GM12878 (cell line): ENCODE measurements around the gene SETD2. TPM values are rescaled to one million over a fixed set of nuclear protein-coding genes. Genes with fewer than 3 reads are reported as not detected.

Source experiments
- ATAC-seq: fragments of 200-7000 bp; cut with Tn5 transposase; 3 replicates; pipeline ENCODE4 v1.9.1; 2020; ENCODE audit warnings: mild to moderate bottlenecking, moderate library complexity
- BruUV-seq: library from RNA; stranded (reverse); fragments of 400-500 nt; replicated peaks from 2 replicates; lab custom pipeline; 2021; lab: Mats Ljungman, UMichigan
- CTCF ChIA-PET: fragments of 300-600 bp; sonication (Branson Sonifier 250); formaldehyde crosslinking; extraction: SDS; loops from one replicate; lab custom pipeline; 2021; ENCODE audit warnings: inconsistent platforms; lab: Yijun Ruan, JAX
- POLR2A ChIA-PET: fragments of 350-600 bp; formaldehyde crosslinking; extraction: SDS; loops from one replicate; lab custom pipeline; 2021; ENCODE audit warnings: inconsistent platforms; lab: Charles Lee
- RAD21 ChIA-PET: fragments of 300-600 bp; sonication (Branson Sonifier 250); formaldehyde crosslinking; loops from one replicate; lab custom pipeline; 2023; ENCODE audit warnings: antibody characterized with exemption; ENCODE audit not compliant: unreplicated experiment; lab: Charles Lee
- SMC1A ChIA-PET: fragments of 300-600 bp; sonication (Branson Sonifier 250); formaldehyde crosslinking; loops from one replicate; lab custom pipeline; 2023; ENCODE audit not compliant: unreplicated experiment, uncharacterized antibody; lab: Charles Lee
- DNase-seq: peaks from one replicate; pipeline ENCODE4 v3.0.0-alpha.2; 2011; ENCODE audit warnings: low read depth, low spot score
- FAIRE-seq: peaks from 3 replicates; lab custom pipeline; 2011; peaks lifted over from hg19 to GRCh38; lab: Jason Lieb, UNC
- H2AFZ ChIP-seq: 2 replicates; pipeline ENCODE4 v1.6.0; 2011; ENCODE audit warnings: low read depth, low read length, control low read depth; ENCODE audit not compliant: control insufficient read depth
- H3K27ac ChIP-seq: 2 replicates; pipeline ENCODE4 v1.5.1; 2011; ENCODE audit warnings: control low read depth; ENCODE audit not compliant: control insufficient read depth, insufficient read depth
- H3K27me3 ChIP-seq, 2 experiments: replicated peaks in 1 of 2; 2 replicates each; pipeline versions ENCODE4 v1.6.0 to v1.6.1; 2011; ENCODE audit warnings: low read length in 1 of 2; ENCODE audit not compliant: control insufficient read depth in 2 of 2, insufficient read depth in 2 of 2
- H3K36me3 ChIP-seq, 2 experiments: 2 replicates each; pipeline ENCODE4 v1.5.1; 2011; ENCODE audit warnings: low read length in 1 of 2; ENCODE audit not compliant: control insufficient read depth in 2 of 2, insufficient read depth in 2 of 2
- H3K4me1 ChIP-seq: 2 replicates; pipeline ENCODE4 v1.6.1; 2011; ENCODE audit warnings: mild to moderate bottlenecking, low read length, moderate library complexity, mixed read lengths; ENCODE audit not compliant: control insufficient read depth, insufficient read depth
- H3K4me2 ChIP-seq: 2 replicates; pipeline ENCODE4 v1.6.0; 2011; ENCODE audit warnings: control low read depth; ENCODE audit not compliant: control insufficient read depth, insufficient read depth
- H3K4me3 ChIP-seq: fragments of 200-600 bp; sonication (generic); 2 replicates; pipeline ENCODE4 v1.5.1; 2016
- H3K79me2 ChIP-seq: 2 replicates; pipeline ENCODE4 v1.6.0; 2011; ENCODE audit warnings: low read length; ENCODE audit not compliant: control insufficient read depth, insufficient read depth
- H3K9ac ChIP-seq: 2 replicates; pipeline ENCODE4 v1.8.0; 2011; ENCODE audit warnings: low read length, control low read depth, mixed read lengths; ENCODE audit not compliant: control insufficient read depth, insufficient read depth
- H3K9me3 ChIP-seq: replicated peaks from 3 replicates; pipeline ENCODE4 v1.5.1; 2011; ENCODE audit warnings: mild to moderate bottlenecking, low read length; ENCODE audit not compliant: control insufficient read depth, insufficient read depth
- H4K20me1 ChIP-seq: 2 replicates; pipeline ENCODE4 v1.6.0; 2011; ENCODE audit not compliant: control insufficient read depth, insufficient read depth
- NFIC ChIP-seq: IDR thresholded peaks from 2 replicates; pipeline ENCODE4 v1.6.1; 2012; ENCODE audit warnings: low read depth, mild to moderate bottlenecking, inconsistent platforms, low read length, moderate library complexity
- POLR2A ChIP-seq: IDR thresholded peaks from 2 replicates; pipeline ENCODE4 v1.6.1; 2011; ENCODE audit warnings: low read depth, mild to moderate bottlenecking, low read length
- POLR2AphosphoS5 ChIP-seq: IDR thresholded peaks from 2 replicates; pipeline ENCODE4 v1.6.1; 2011; ENCODE audit warnings: mild to moderate bottlenecking, low read length, inconsistent platforms
- SP1 ChIP-seq: IDR thresholded peaks from one replicate; pipeline ENCODE4 v1.6.1; 2011; ENCODE audit warnings: low read depth, low read length
- WGBS: methylation state at CpG from one replicate; pipeline ENCODE4 v1.1.6; 2016; ENCODE audit warnings: low lambda C conversion rate; ENCODE audit not compliant: insufficient replicate concordance, insufficient coverage; ENCODE audit errors: missing lambda C conversion rate; 5-methylcytosine and 5-hydroxymethylcytosine counted together
- in situ Hi-C: fragments of 300-500 bp; cut with MboI; formaldehyde crosslinking; loops from 9 replicates; pipeline ENCODE4 v1.14.3; 2018; ENCODE audit warnings: mixed read lengths
- intact Hi-C: fragments of 100-400 bp; cut with micrococcal nuclease; formaldehyde crosslinking; loops from one replicate; pipeline ENCODE4 v1.14.2; 2022; ENCODE audit not compliant: unreplicated experiment
- polyA plus RNA-seq, 11 experiments: library from polyadenylated mRNA; depleted of rRNA in 4 of 11; unstranded in 6 of 11; stranded (reverse) in 5 of 11; fragments of >200 nt; fragmentation: Nextera tagmentation in 4 of 11; fragmentation: Illumina TruSeq in 1 of 11; extraction: Ambion mirVana in 4 of 11; extraction: Trizol in 1 of 11; gene quantifications; 1 replicate in 1 of 11; 2 replicates in 10 of 11; pipeline versions ENCODE4 v1.2.1 to v1.2.3, GENCODE V29; 2011 to 2016; ENCODE audit warnings: inconsistent platforms in 2 of 11, missing spikeins in 2 of 11, low read depth in 1 of 11
- total RNA-seq, 4 experiments: library from RNA; depleted of rRNA in 3 of 4; stranded (reverse); fragments of >200 nt in 3 of 4; fragmentation: Illumina TruSeq in 1 of 4; extraction: Trizol in 1 of 4; gene quantifications; 2 replicates each; pipeline versions ENCODE4 v1.2.1 to v1.2.3, GENCODE V29; 2013 to 2021

SETD2 gene
- total and polyA plus RNA-seq, 10 of the 15 experiments (the other 5 are each of a cell fraction or from before 2014, with no cell fraction given) = 8.4 to 44.9 (median 24.5) TPM

DNA sequence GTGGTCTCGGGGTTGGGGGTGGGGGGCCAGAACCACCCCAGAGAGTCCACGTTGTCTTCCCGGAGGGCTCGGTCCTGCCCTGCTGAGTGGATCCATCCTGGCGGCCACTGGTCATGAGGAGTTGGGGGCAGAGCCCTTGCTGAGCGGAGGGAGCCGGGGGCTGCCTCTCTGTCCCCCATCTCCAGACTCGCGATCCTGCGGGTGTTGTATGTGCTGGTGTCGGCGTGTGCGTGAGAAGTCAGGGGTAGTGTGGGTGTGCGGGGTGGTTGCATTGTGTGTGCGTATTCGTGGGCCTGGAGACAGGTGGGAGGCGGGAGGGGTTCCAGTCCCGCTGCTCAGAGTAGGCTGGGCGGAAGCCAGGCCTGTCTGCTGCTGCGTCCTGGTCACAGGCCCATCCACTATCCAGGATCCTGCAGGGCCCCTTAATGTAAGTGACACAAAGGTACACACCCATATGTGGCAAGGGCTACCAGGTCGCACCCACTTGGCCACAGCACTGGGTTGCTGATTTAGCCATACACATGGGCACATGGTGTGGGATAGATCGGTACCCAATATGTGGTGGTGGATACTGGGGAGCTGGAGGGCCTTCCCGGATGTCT, 153.7 kb downstream of the SETD2 start:
- no peaks in the 10 kb centered on the region for H3K9me3 ChIP-seq
- intact Hi-C loops (loop anchor here (10.0 kb wide), 1 partner anchor 305 kb away; the partner anchor contains the start of gene TMIE), in situ Hi-C loops (no loop called here)
- H3K4me3 ChIP-seq = peak overlapping the region; percentile 36; the same call in 1 of the 2 replicates
- 0 out of 2 replicates have a peak, but pooled peaks have one; percentile 5 for TF ChIP-seq POLR2A
- TF ChIP-seq POLR2AphosphoS5 = peak; percentile 38; the same call in 1 of the 2 replicates
- no peak for TF ChIP-seq SP1
- no peak for TF ChIP-seq NFIC
- RAD21 ChIA-PET = interaction anchor here (1.4 kb wide), 1 partner anchor 85 kb away, joined by 3 read pairs; no protein-coding TSS in a partner anchor
- no peaks in the 10 kb centered on the region for H3K79me2 ChIP-seq
- ATAC-seq (no peak), DNase-seq (no peak), FAIRE-seq (no peak)
- H3K36me3 ChIP-seq = peaks cover 11 to 27% of the 10 kb centered on the region in 2 experiments; a peak in 3 of 4 replicates
- no peak overlapping the region; the same call in 1 of the 2 replicates for H3K4me2 ChIP-seq
- POLR2A ChIA-PET = no interaction called here
- H3K27ac ChIP-seq = peak overlapping the region; percentile 66
- no peaks in the 10 kb centered on the region for H3K27me3 ChIP-seq
- no TSS peak for BruUV-seq
- no peaks in the 10 kb centered on the region for H4K20me1 ChIP-seq
- 88% methylated on average over 23 of the region's 23 CpGs for WGBS
- H2AFZ ChIP-seq = no peak overlapping the region
- peaks cover 5% of the 10 kb centered on the region; the same call in 1 of the 2 replicates for H3K4me1 ChIP-seq
- CTCF ChIA-PET = interaction anchor here (1.0 to 1.2 kb wide), 2 partner anchors 10 to 50 kb away, joined by 3 read pairs; no protein-coding TSS in a partner anchor
- SMC1A ChIA-PET = interaction anchor here (1.2 to 1.5 kb wide), 2 partner anchors 9 to 218 kb away, joined by 3 to 4 read pairs; no protein-coding TSS in a partner anchor
- H3K9ac ChIP-seq = no peak overlapping the region
